Adrenal gland (tissue), 5 donors: ENCODE measurements around the gene NUP43.

Experiments
- CTCF ChIP-seq, 6 experiments: fragments of 450-650 bp in 4 of 6; fragments of 200-600 bp in 2 of 6; sonication (generic) in 1 of 6; IDR thresholded peaks; 1 replicate in 5 of 6; 2 replicates in 1 of 6; pipeline versions ENCODE4 v1.5.1 to v1.8.0; 2016 to 2021; ENCODE audit warnings: antibody characterized with exemption in 6 of 6, mild to moderate bottlenecking in 2 of 6, moderate library complexity in 1 of 6
- POLR2A ChIP-seq, 2 donors: fragments of 450-650 bp; IDR thresholded peaks; one replicate each; pipeline ENCODE4 v1.6.1; 2017; ENCODE audit warnings: antibody characterized with exemption in 2 of 2, mild to moderate bottlenecking in 2 of 2, moderate library complexity in 1 of 2
- donor health status: DM: no; HTN: no; CAD: no.

- TF ChIP-seq CTCF (IDR thresholded peaks at IDR 0.05) (no peak), POLR2A (IDR thresholded peaks at IDR 0.05) (no peak)
Observed at GRCh38 chr6:149725785-149726184, 20.5 kb downstream of the NUP43 start.
